ENCODE results near the gene CDH24.

- TF ChIP-seq CTCF (IDR thresholded peaks at IDR 0.05; ENCODE audit: borderline replicate concordance, extremely low read depth, low read length, poor library complexity, severe bottlenecking) (no peak), EZH2 (IDR thresholded peaks at IDR 0.05; ENCODE audit: borderline replicate concordance, low read depth, low read length, severe bottlenecking) (no peak)
Observed at GRCh38 chr14:23101213-23101970, 44.1 kb upstream of the CDH24 start.
